ENCODE data around the gene CLCN4. TPM values are rescaled to one million over a fixed set of nuclear protein-coding genes. Genes with fewer than 3 reads are reported as not detected.

The CLCN4 gene
- total and polyA plus RNA-seq, 2 of the 8 experiments (the other 6 are each of a cell fraction or from before 2014, with no cell fraction given) = 3.3 to 11.2 TPM

DNA sequence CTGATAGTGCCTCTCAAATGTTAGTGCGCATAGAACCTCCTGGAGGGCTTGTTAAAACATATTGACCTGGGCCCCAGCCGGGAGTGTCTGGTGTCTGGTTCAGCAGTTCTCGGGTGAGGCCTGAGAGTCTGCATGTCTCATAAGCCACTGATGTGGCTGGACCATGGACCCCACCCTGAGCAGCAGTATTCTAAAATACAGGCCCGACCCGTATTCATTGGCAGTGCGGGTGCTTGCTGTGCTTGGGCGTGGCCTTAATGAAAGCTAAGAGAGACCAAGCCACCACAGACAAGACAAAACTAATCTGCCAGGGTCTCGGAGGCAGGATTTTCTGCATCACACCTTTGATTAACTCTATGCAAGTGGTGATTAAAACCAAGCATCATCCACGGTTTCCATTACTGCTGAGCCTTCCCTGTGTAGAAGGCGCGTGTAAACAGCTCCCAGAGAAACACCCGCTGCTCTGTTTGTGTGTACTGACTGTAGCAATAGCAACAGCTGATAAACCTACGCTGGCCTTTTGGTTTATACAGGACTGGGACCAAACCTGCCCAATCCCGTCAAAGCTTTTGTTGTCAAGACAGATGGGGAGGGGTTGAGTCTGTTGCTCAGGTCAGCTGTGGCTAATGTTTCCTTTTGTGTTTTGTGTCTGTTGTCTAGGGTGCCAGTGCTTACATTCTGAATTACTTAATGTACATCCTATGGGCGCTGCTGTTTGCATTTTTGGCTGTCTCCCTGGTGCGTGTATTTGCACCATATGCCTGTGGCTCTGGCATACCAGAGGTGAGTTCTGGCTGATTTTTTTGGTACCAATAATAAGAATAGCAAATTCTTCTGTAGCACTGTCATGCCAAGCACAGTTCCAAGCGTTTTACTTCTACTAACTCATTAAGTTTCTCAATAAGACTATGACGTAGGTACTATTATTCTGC, 40.8 kb downstream of the CLCN4 start:
- H2BK120ac ChIP-seq (replicated peaks; ENCODE audit: low read depth, low read length) = no peak overlapping the region

More for the DNA sequence above, 40.8 kb downstream of the CLCN4 start:
- no peak overlapping the region for H3K4me2 ChIP-seq (ENCODE audit: insufficient read depth in 1 of 2, low read depth in 2 of 2, low read length in 2 of 2)
- H3K23ac ChIP-seq (ENCODE audit: insufficient read length) = no peak overlapping the region
- no peak overlapping the region for H2BK20ac ChIP-seq (ENCODE audit: low read length)
- no peak overlapping the region for H3K4ac ChIP-seq (replicated peaks; ENCODE audit: insufficient read length, low read depth, low read length)
- H3K27ac ChIP-seq (ENCODE audit: low read depth, low read length) = no peak overlapping the region
- H3K4me3 ChIP-seq (ENCODE audit: extremely low read depth in 1 of 4, insufficient read depth in 2 of 4, low read depth in 3 of 4, low read length in 4 of 4) = no peak overlapping the region
- H2AFZ ChIP-seq (ENCODE audit: low read length) = no peak overlapping the region
- ChIA-PET CTCF (ENCODE audit: partially characterized antibody) (interaction anchor here (1.7 kb wide), 1 partner anchor 8 kb away, joined by 5 read pairs; no protein-coding TSS in a partner anchor), POLR2A (ENCODE audit: partially characterized antibody) (no interaction called here)
- H4K5ac ChIP-seq (ENCODE audit: insufficient read length, low read depth, low read length) = no peak overlapping the region
- H3K27me3 ChIP-seq (replicated peaks in 1 of 4; ENCODE audit: control insufficient read depth in 3 of 4, extremely low read depth in 1 of 4, insufficient read depth in 3 of 4, low read length in 3 of 4) = no peaks in the 10 kb centered on the region
- no peak overlapping the region for H2BK5ac ChIP-seq (ENCODE audit: low read depth, low read length)
- no peak overlapping the region for H3K56ac ChIP-seq (replicated peaks; ENCODE audit: insufficient read length, low read depth, low read length)
- H3K14ac ChIP-seq (ENCODE audit: insufficient read length) = no peak overlapping the region
- FAIRE-seq (no peak), DNase-seq (ENCODE audit: low read depth in 1 of 2, low spot score in 2 of 2) (no peak)
- no peaks in the 10 kb centered on the region for H3K9me3 ChIP-seq (ENCODE audit: insufficient read depth in 2 of 2, low read depth in 1 of 2, low read length in 1 of 2)
- no peaks in the 10 kb centered on the region for H3K79me1 ChIP-seq (ENCODE audit: low read depth, low read length)
- no peak overlapping the region for H3K18ac ChIP-seq (ENCODE audit: extremely low read depth, low read length)
- no peaks in the 10 kb centered on the region for H3K23me2 ChIP-seq (ENCODE audit: low read depth, low read length)
- TF ChIP-seq CTBP2 (IDR thresholded peaks at IDR 0.05; ENCODE audit: borderline replicate concordance, insufficient read depth, insufficient read length, low read length) (no peak), SAP30 (IDR thresholded peaks at IDR 0.05; ENCODE audit: insufficient read depth, insufficient replicate concordance, low read length) (no peak), HDAC6 (IDR thresholded peaks at IDR 0.05; ENCODE audit: low read depth, low read length) (no peak)
- no peak overlapping the region for H2AK5ac ChIP-seq (ENCODE audit: low read depth, low read length)
- H3K4me1 ChIP-seq (replicated peaks in 1 of 4; ENCODE audit: control insufficient read depth in 3 of 4, insufficient read depth in 4 of 4, low read length in 3 of 4) = no peaks in the 10 kb centered on the region
- H4K8ac ChIP-seq (ENCODE audit: extremely low read depth, insufficient read depth, low read length) = no peak overlapping the region
- no peak overlapping the region for H4K91ac ChIP-seq (replicated peaks; ENCODE audit: insufficient read length, low read length)
- H2BK12ac ChIP-seq (ENCODE audit: low read depth, low read length) = no peak overlapping the region
- H3K79me2 ChIP-seq (ENCODE audit: control insufficient read depth in 1 of 2, insufficient read depth in 2 of 2, low read length in 2 of 2) = no peaks in the 10 kb centered on the region
- H4K20me1 ChIP-seq (replicated peaks in 1 of 2; ENCODE audit: control insufficient read depth in 1 of 2, insufficient read depth in 2 of 2, low read length in 2 of 2) = no peaks in the 10 kb centered on the region
- 92% methylated on average over 18 of the region's 18 CpGs; no CpG with 5 or more reads in 1 of the 2 experiments for WGBS, 2 experiments (ENCODE audit: extremely low coverage in 1 of 2, insufficient coverage in 1 of 2, insufficient read length in 1 of 2, insufficient replicate concordance in 2 of 2, low coverage in 1 of 2, low lambda C conversion rate in 2 of 2, missing lambda C conversion rate in 1 of 2)
- H2BK15ac ChIP-seq (ENCODE audit: low read length) = no peak overlapping the region
- H3K36me3 ChIP-seq (ENCODE audit: control insufficient read depth in 2 of 4, insufficient read depth in 4 of 4, low read length in 3 of 4) = no peaks in the 10 kb centered on the region
- no peak overlapping the region for H3K9ac ChIP-seq (replicated peaks in 1 of 4; ENCODE audit: extremely low read depth in 1 of 4, low read depth in 3 of 4, low read length in 3 of 4)
